Uterus (tissue), 2 donors: ENCODE results near the gene ADH6.

Experiments used
- CTCF ChIP-seq, 4 experiments: fragments of 200-600 bp in 2 of 4; fragments of 450-650 bp in 2 of 4; sonication (generic) in 2 of 4; IDR thresholded peaks; one replicate each; pipeline ENCODE4 v1.5.1; 2016 to 2019; ENCODE audit warnings: antibody characterized with exemption in 4 of 4, mild to moderate bottlenecking in 2 of 4, moderate library complexity in 1 of 4
- POLR2A ChIP-seq, 2 donors: fragments of 450-650 bp; IDR thresholded peaks; one replicate each; pipeline ENCODE4 v1.6.1; 2016; ENCODE audit warnings: antibody characterized with exemption in 2 of 2, mild to moderate bottlenecking in 1 of 2, moderate library complexity in 1 of 2

DNA sequence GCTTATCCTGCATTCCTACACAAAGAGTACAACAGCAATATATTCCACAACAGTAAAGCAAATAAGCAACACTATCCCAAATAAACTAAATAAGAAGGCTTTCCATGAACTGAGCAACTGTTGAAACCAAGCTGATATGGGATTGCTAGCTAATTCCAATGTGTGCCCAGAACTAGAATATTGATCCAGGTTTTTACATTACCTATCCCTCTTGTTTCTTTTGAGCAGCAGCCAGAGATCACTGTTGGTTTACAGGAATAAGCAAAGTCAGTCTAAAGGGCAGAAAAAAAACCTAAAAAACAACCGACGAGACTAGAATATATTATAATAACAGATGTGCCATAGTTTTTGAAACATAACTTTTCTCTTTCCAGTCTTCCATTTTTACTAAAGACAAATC lies 52.5 kb downstream of the ADH6 start:
- TF ChIP-seq CTCF (IDR thresholded peaks at IDR 0.05) (no peak), POLR2A (IDR thresholded peaks at IDR 0.05) (no peak)
